ENCODE results near the gene TBC1D13. TPM values are rescaled to one million over a fixed set of nuclear protein-coding genes. Genes with fewer than 3 reads are reported as not detected.
A peak's percentile ranks its signal among the peaks of the same experiment; 100 is the strongest.

The TBC1D13 gene
- total and polyA plus RNA-seq, 9 of the 15 experiments (the other 6 are each of a cell fraction or from before 2014, with no cell fraction given) = 2.3 to 28.7 (median 11.4) TPM

- TF ChIP-seq CHD7 (IDR thresholded peaks at IDR 0.05; ENCODE audit: low read depth, low read length) (no peak), THAP12 (CRISPR knock-in tag; IDR thresholded peaks at IDR 0.05) (no peak), ARNT (IDR thresholded peaks at IDR 0.05) (peak in 1 of 2 experiments; percentile 38; a peak in 1 of 4 replicates), ZBTB11 (CRISPR knock-in tag; IDR thresholded peaks at IDR 0.05) (peak; percentile 94 to 100 (median 99)), STAG1 (CRISPR knock-in tag; IDR thresholded peaks at IDR 0.05; ENCODE audit: borderline replicate concordance) (no peak), ARHGAP35 (IDR thresholded peaks at IDR 0.05; ENCODE audit: partially characterized antibody) (no peak), HDAC1 (IDR thresholded peaks at IDR 0.05) (peak in 1 of 2 experiments; percentile 79; a peak in 2 of 4 replicates), ZNF41 (CRISPR knock-in tag; conservative IDR thresholded peaks at IDR 0.05) (0 out of 2 replicates have a peak, but pooled peaks have one; percentile 22)
Measured at GRCh38 chr9:128786681-128787601, at the start of gene TBC1D13 (continued).
